Neural cell (in vitro differentiated cells): ENCODE results near the gene CABP7.

Experiments
- EP300 ChIP-seq: fragments of 450-650 bp; conservative IDR thresholded peaks from 2 replicates; pipeline ENCODE4 v1.6.1; 2014; ENCODE audit warnings: antibody characterized with exemption, mild to moderate bottlenecking, moderate library complexity; ENCODE audit not compliant: poor library complexity, severe bottlenecking
- EZH2 ChIP-seq: fragments of 200-600, 300-800 bp; shearing (Covaris generic), sonication (generic); IDR thresholded peaks from 2 replicates; pipeline ENCODE4 v1.6.1; 2014; ENCODE audit warnings: antibody characterized with exemption, low read length, borderline replicate concordance, mild to moderate bottlenecking; ENCODE audit not compliant: insufficient read depth, poor library complexity, severe bottlenecking
- RAD21 ChIP-seq: fragments of 450-650 bp; conservative IDR thresholded peaks from 2 replicates; pipeline ENCODE4 v1.6.1; 2014; ENCODE audit warnings: antibody characterized with exemption, mild to moderate bottlenecking, moderate library complexity
- SMC3 ChIP-seq: fragments of 450-650 bp; conservative IDR thresholded peaks from 2 replicates; pipeline ENCODE4 v1.6.1; 2014; ENCODE audit warnings: antibody characterized with exemption, mild to moderate bottlenecking, moderate library complexity; ENCODE audit not compliant: poor library complexity
- TF ChIP-seq, protein P1 (sequence below): fragments of 450-650 bp; IDR thresholded peaks from 2 replicates; pipeline ENCODE4 v1.5.1; 2014; ENCODE audit warnings: antibody characterized with exemption, mild to moderate bottlenecking, moderate library complexity; ENCODE audit not compliant: poor library complexity, severe bottlenecking

DNA sequence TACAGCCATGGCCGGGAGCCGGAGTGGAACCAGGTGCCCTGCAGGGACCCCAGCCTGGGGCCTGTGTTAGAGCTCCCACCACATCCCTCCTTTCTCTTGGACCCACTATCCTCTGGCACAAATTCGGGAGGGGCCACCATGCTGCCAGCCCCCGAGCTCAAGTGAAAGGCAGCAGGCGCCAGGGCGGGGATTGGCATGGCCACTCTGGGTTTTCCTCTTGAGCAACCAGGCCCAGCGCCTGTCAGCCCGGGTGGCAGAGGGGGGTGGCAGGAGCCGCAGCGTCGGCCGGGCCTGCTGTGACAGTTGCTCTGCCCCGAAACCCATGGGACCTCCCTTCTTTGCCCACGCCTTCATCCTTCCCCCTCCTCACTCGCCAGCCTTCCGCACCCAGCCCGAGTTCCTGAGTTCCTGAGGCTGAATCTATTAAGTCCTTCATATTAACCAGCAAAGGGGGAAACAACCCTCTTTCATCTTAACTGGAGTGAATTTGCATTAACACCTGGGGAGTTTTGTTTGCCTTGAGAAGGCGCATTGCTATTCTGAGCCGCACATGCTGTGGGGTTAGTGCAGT, 16.8 kb upstream of the CABP7 start:
- no peak for TF ChIP-seq SMC3
- TF ChIP-seq EZH2, result no peak
- TF ChIP-seq, protein P1, sequence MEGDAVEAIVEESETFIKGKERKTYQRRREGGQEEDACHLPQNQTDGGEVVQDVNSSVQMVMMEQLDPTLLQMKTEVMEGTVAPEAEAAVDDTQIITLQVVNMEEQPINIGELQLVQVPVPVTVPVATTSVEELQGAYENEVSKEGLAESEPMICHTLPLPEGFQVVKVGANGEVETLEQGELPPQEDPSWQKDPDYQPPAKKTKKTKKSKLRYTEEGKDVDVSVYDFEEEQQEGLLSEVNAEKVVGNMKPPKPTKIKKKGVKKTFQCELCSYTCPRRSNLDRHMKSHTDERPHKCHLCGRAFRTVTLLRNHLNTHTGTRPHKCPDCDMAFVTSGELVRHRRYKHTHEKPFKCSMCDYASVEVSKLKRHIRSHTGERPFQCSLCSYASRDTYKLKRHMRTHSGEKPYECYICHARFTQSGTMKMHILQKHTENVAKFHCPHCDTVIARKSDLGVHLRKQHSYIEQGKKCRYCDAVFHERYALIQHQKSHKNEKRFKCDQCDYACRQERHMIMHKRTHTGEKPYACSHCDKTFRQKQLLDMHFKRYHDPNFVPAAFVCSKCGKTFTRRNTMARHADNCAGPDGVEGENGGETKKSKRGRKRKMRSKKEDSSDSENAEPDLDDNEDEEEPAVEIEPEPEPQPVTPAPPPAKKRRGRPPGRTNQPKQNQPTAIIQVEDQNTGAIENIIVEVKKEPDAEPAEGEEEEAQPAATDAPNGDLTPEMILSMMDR, result no peak
- TF ChIP-seq RAD21, result no peak
- no peak for TF ChIP-seq EP300
